H9 (cell line): ENCODE measurements around the gene MYH8. TPM values are rescaled to one million over a fixed set of nuclear protein-coding genes. Genes with fewer than 3 reads are reported as not detected.

Experiments
- DNase-seq: peaks from one replicate; pipeline ENCODE4 v3.0.0-alpha.2; 2017
- H2AFZ ChIP-seq: one replicate; pipeline ENCODE4 v1.6.1; 2013; ENCODE audit warnings: mild to moderate bottlenecking, low read length, control low read depth, moderate library complexity
- H2AK5ac ChIP-seq: 2 replicates; pipeline ENCODE4 v1.6.1; 2013; ENCODE audit warnings: low read length, control low read depth, mixed read lengths; ENCODE audit not compliant: insufficient read length
- H2BK120ac ChIP-seq: one replicate; pipeline ENCODE4 v1.6.1; 2013; ENCODE audit warnings: low read depth, mild to moderate bottlenecking, low read length, control low read depth, inconsistent platforms; ENCODE audit not compliant: poor library complexity, severe bottlenecking
- H2BK12ac ChIP-seq: 2 replicates; pipeline ENCODE4 v1.6.1; 2013; ENCODE audit warnings: low read length, control low read depth, mixed read lengths, low read depth; ENCODE audit not compliant: insufficient read length
- H2BK15ac ChIP-seq: 2 replicates; pipeline ENCODE4 v1.6.1; 2013; ENCODE audit warnings: low read depth, low read length, control low read depth
- H2BK20ac ChIP-seq: one replicate; pipeline ENCODE4 v1.6.1; 2013; ENCODE audit warnings: low read depth, mild to moderate bottlenecking, low read length, control low read depth, inconsistent platforms; ENCODE audit not compliant: poor library complexity, severe bottlenecking
- H2BK5ac ChIP-seq: 2 replicates; pipeline ENCODE4 v1.6.1; 2013; ENCODE audit warnings: low read length, control low read depth, mixed read lengths; ENCODE audit not compliant: insufficient read length
- H3K14ac ChIP-seq: 2 replicates; pipeline ENCODE4 v1.6.1; 2013; ENCODE audit warnings: low read length, control low read depth; ENCODE audit not compliant: insufficient read depth
- H3K18ac ChIP-seq: 2 replicates; pipeline ENCODE4 v1.6.1; 2013; ENCODE audit warnings: low read depth, mild to moderate bottlenecking, mixed read lengths, low read length, control low read depth; ENCODE audit not compliant: insufficient read length
- H3K23ac ChIP-seq: 2 replicates; pipeline ENCODE4 v1.6.1; 2013; ENCODE audit warnings: low read length, control low read depth, mixed read lengths, low read depth; ENCODE audit not compliant: insufficient read length
- H3K23me2 ChIP-seq: 2 replicates; pipeline ENCODE4 v1.6.1; 2013; ENCODE audit warnings: low read depth, mild to moderate bottlenecking, mixed read lengths, low read length, control low read depth; ENCODE audit not compliant: insufficient read length, poor library complexity, severe bottlenecking
- H3K27ac ChIP-seq: 2 replicates; pipeline ENCODE4 v1.5.1; 2013; ENCODE audit warnings: low read length, control low read depth, mixed read lengths, low read depth; ENCODE audit not compliant: insufficient read length
- H3K27me3 ChIP-seq: 2 replicates; pipeline ENCODE4 v1.6.1; 2013; ENCODE audit warnings: low read length, control low read depth, inconsistent platforms; ENCODE audit not compliant: insufficient read depth
- H3K4ac ChIP-seq: 2 replicates; pipeline ENCODE4 v1.6.1; 2013; ENCODE audit warnings: low read depth, mild to moderate bottlenecking, control low read depth, inconsistent platforms, low read length, moderate library complexity
- H3K4me1 ChIP-seq: 2 replicates; pipeline ENCODE4 v1.6.1; 2013; ENCODE audit warnings: low read length, control low read depth, inconsistent platforms; ENCODE audit not compliant: insufficient read depth
- H3K4me2 ChIP-seq: 2 replicates; pipeline ENCODE4 v1.6.1; 2013; ENCODE audit warnings: low read length, control low read depth, mixed read lengths; ENCODE audit not compliant: insufficient read length, insufficient read depth
- H3K56ac ChIP-seq: 2 replicates; pipeline ENCODE4 v1.6.1; 2013; ENCODE audit warnings: low read depth, mild to moderate bottlenecking, mixed read lengths, low read length, control low read depth; ENCODE audit not compliant: insufficient read length
- H3K79me1 ChIP-seq: 2 replicates; pipeline ENCODE4 v1.6.1; 2013; ENCODE audit warnings: low read depth, mild to moderate bottlenecking, moderate library complexity, low read length, control low read depth, inconsistent platforms; ENCODE audit not compliant: insufficient read depth, poor library complexity, severe bottlenecking
- H3K79me2 ChIP-seq: 2 replicates; pipeline ENCODE4 v1.6.1; 2013; ENCODE audit warnings: low read length, control low read depth, inconsistent platforms; ENCODE audit not compliant: insufficient read depth
- H3K9ac ChIP-seq: 2 replicates; pipeline ENCODE4 v1.6.1; 2013; ENCODE audit warnings: low read length, control low read depth, mixed read lengths; ENCODE audit not compliant: insufficient read length; ENCODE audit errors: extremely low read depth
- H3K9me3 ChIP-seq: one replicate; pipeline ENCODE4 v1.6.1; 2013; ENCODE audit warnings: low read depth, low read length, inconsistent platforms; ENCODE audit not compliant: control insufficient read depth
- H3T11ph ChIP-seq: one replicate; pipeline ENCODE4 v1.6.1; 2013; ENCODE audit warnings: mild to moderate bottlenecking, low read length, control low read depth, inconsistent platforms
- H4K20me1 ChIP-seq: one replicate; pipeline ENCODE4 v1.6.1; 2013; ENCODE audit not compliant: control insufficient read depth, insufficient read length, insufficient read depth
- H4K5ac ChIP-seq: 2 replicates; pipeline ENCODE4 v1.6.1; 2013; ENCODE audit warnings: low read depth, mild to moderate bottlenecking, mixed read lengths, low read length, control low read depth; ENCODE audit not compliant: insufficient read length
- H4K8ac ChIP-seq: replicated peaks from 2 replicates; pipeline ENCODE4 v1.6.1; 2013; ENCODE audit warnings: low read length, control low read depth, mixed read lengths, low read depth; ENCODE audit not compliant: insufficient read length
- H4K91ac ChIP-seq: 2 replicates; pipeline ENCODE4 v1.6.1; 2013; ENCODE audit warnings: low read depth, mild to moderate bottlenecking, moderate library complexity, mixed read lengths, low read length, control low read depth; ENCODE audit not compliant: insufficient read length
- H3K27ac Mint-ChIP-seq, 3 experiments: 2 replicates in 2 of 3; 3 replicates in 1 of 3; pipeline ENCODE4 v1.8.0; 2020 to 2021; ENCODE audit warnings: mixed read lengths in 3 of 3, mild to moderate bottlenecking in 1 of 3, moderate library complexity in 1 of 3
- H3K27me3 Mint-ChIP-seq: 2 replicates; pipeline ENCODE4 v1.8.0; 2021; ENCODE audit warnings: low read depth, mild to moderate bottlenecking, moderate library complexity, mixed read lengths
- H3K36me3 Mint-ChIP-seq, 3 experiments: 2 replicates in 2 of 3; 3 replicates in 1 of 3; pipeline ENCODE4 v1.8.0; 2020 to 2021; ENCODE audit warnings: low read depth in 3 of 3, mixed read lengths in 3 of 3; ENCODE audit not compliant: insufficient read depth in 1 of 3
- H3K4me1 Mint-ChIP-seq, 2 experiments: 2 replicates each; pipeline ENCODE4 v1.8.0; 2020; ENCODE audit warnings: mixed read lengths in 2 of 2
- H3K4me3 Mint-ChIP-seq, 2 experiments: 2 replicates in 1 of 2; 3 replicates in 1 of 2; pipeline ENCODE4 v1.8.0; 2020 to 2021; ENCODE audit warnings: mild to moderate bottlenecking in 2 of 2, mixed read lengths in 2 of 2, moderate library complexity in 1 of 2
- H3K9me3 Mint-ChIP-seq, 2 experiments: 2 replicates in 1 of 2; 3 replicates in 1 of 2; pipeline ENCODE4 v1.8.0; 2020; ENCODE audit warnings: mild to moderate bottlenecking in 2 of 2, mixed read lengths in 2 of 2, moderate library complexity in 1 of 2
- CTCF ChIP-seq: fragments of 200-600 bp; sonication (generic); conservative IDR thresholded peaks from 3 replicates; pipeline ENCODE4 v1.8.0; 2021; ENCODE audit warnings: antibody characterized with exemption, mild to moderate bottlenecking
- WGBS: extraction: QIAGEN DNeasy Blood & Tissue Kit; methylation state at CpG from one replicate; pipeline ENCODE4 v1.1.7; 2013; ENCODE audit warnings: missing lambda C conversion rate, low lambda C conversion rate, mixed read lengths; ENCODE audit not compliant: insufficient read length; ENCODE audit errors: extremely low coverage; 5-methylcytosine and 5-hydroxymethylcytosine counted together
- total RNA-seq: library from RNA; stranded (reverse); gene quantifications from 2 replicates; pipeline ENCODE4 v1.2.1, GENCODE V29; 2021

MYH8 gene
- total RNA-seq, 1 experiment from 2014 or later, result not detected

- no peak overlapping the region for H2BK20ac ChIP-seq
- H3K27me3 ChIP-seq, result no peaks in the 10 kb centered on the region
- TF ChIP-seq CTCF, result no peak
- H3K4me1 Mint-ChIP-seq, result peaks cover 3 to 5% of the 10 kb centered on the region in 2 experiments
- no CpG with 5 or more reads among the region's 4 CpGs for WGBS
- H3K9ac ChIP-seq, result no peak overlapping the region
- no peak overlapping the region for H4K5ac ChIP-seq
- no peak overlapping the region for H2AK5ac ChIP-seq
- no peaks in the 10 kb centered on the region for H3K23me2 ChIP-seq
- H3T11ph ChIP-seq, result no peak overlapping the region
- no peaks in the 10 kb centered on the region for H3K79me1 ChIP-seq
- no peak overlapping the region for H3K4me2 ChIP-seq
- no peak for DNase-seq
- no peaks in the 10 kb centered on the region for H4K20me1 ChIP-seq
- no peaks in the 10 kb centered on the region for H3K79me2 ChIP-seq
- no peak overlapping the region for H2BK5ac ChIP-seq
- no peaks in the 10 kb centered on the region for H3K27me3 Mint-ChIP-seq
- H3K27ac ChIP-seq, result no peak overlapping the region
- no peak overlapping the region for H3K4me3 Mint-ChIP-seq
- no peak overlapping the region for H2AFZ ChIP-seq
- H3K4ac ChIP-seq, result no peak overlapping the region
- H3K23ac ChIP-seq, result no peak overlapping the region
- H3K36me3 Mint-ChIP-seq, result peaks cover 0 to 4% (median 0%) of the 10 kb centered on the region in 3 experiments; a peak in 1 of 7 replicates
- no peak overlapping the region for H3K14ac ChIP-seq
- no peak overlapping the region for H3K56ac ChIP-seq
- no peak overlapping the region for H2BK15ac ChIP-seq
- H2BK12ac ChIP-seq, result no peak overlapping the region
- H2BK120ac ChIP-seq, result no peak overlapping the region
- no peak overlapping the region for H4K91ac ChIP-seq
- no peaks in the 10 kb centered on the region for H3K9me3 ChIP-seq
- no peak overlapping the region for H3K27ac Mint-ChIP-seq
- no peak overlapping the region for H4K8ac ChIP-seq
- H3K9me3 Mint-ChIP-seq, result peaks cover 0 to 3% of the 10 kb centered on the region in 2 experiments; a peak in 2 of 5 replicates
- no peak overlapping the region for H3K18ac ChIP-seq
- no peaks in the 10 kb centered on the region for H3K4me1 ChIP-seq
Observed at GRCh38 chr17:10460062-10460461, 38.3 kb upstream of the MYH8 start.
